Measurements from ENCODE around the gene CRB3. TPM values are rescaled to one million over a fixed set of nuclear protein-coding genes. Genes with fewer than 3 reads are reported as not detected.

CRB3 gene
- total and polyA plus RNA-seq, 9 of the 15 experiments (the other 6 are each of a cell fraction or from before 2014, with no cell fraction given): 0.49 TPM; not detected in 8

GRCh38 chr19:6481541-6482342 lies 17.7 kb downstream of the CRB3 start, which contains the start of gene DENND1C (continued):
- TF ChIP-seq ATF2 (CRISPR knock-in tag; IDR thresholded peaks at IDR 0.05) (no peak), RBFOX2 (IDR thresholded peaks at IDR 0.05; ENCODE audit: low read depth, low read length) (no peak), MLLT1 (IDR thresholded peaks at IDR 0.05) (no peak), TARDBP (IDR thresholded peaks at IDR 0.05) (no peak), CGGBP1 (CRISPR knock-in tag; IDR thresholded peaks at IDR 0.05) (no peak), POLR2AphosphoS5 (IDR thresholded peaks at IDR 0.05; ENCODE audit: control insufficient read depth, insufficient read depth, low read depth, low read length) (no peak), ZNF134 (CRISPR knock-in tag; conservative IDR thresholded peaks at IDR 0.05) (no peak), ZNF512 (tag; IDR thresholded peaks at IDR 0.05) (no peak), ZZZ3 (IDR thresholded peaks at IDR 0.05) (no peak), STAG1 (CRISPR knock-in tag; IDR thresholded peaks at IDR 0.05; ENCODE audit: borderline replicate concordance) (peak; percentile 20; the same call in 1 of the 2 replicates), ZBTB49 (CRISPR knock-in tag; IDR thresholded peaks at IDR 0.05; ENCODE audit: borderline replicate concordance) (0 out of 2 replicates have a peak, but pooled peaks have one; percentile 17), RCOR1 (IDR thresholded peaks at IDR 0.05; ENCODE audit: borderline replicate concordance in 1 of 2, low read depth in 2 of 2, low read length in 2 of 2) (peak in 1 of 2 experiments; percentile 59; a peak in 1 of 4 replicates), SRSF3 (IDR thresholded peaks at IDR 0.05; ENCODE audit: insufficient read depth, low read length) (no peak), ZBTB11 (CRISPR knock-in tag; IDR thresholded peaks at IDR 0.05) (no peak)

All from K562 (cell line).